ENCODE measurements around the gene SLC43A3.
A peak's percentile ranks its signal among the peaks of the same experiment; 100 is the strongest.

Gene SLC43A3

DNA sequence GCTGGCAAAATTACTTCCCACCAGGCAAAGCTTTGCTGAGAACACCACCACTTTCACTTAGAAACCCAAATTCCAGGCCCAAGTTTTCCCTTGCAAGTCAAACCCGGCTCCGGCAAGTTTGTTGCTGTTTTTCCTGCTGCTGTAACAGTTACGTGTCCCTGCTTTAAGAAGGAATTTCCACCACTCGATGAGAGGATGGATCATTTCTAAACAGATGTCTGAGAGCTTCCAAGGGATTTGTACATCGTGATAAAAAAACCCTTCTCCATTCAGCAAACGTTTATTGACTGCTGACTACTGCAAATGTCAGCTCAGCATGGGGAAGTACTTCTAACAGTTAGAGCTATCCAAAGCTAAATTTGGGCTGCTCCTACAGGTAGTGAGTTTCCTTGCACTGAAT, 69.1 kb downstream of the SLC43A3 start:
- DNase-seq (ENCODE audit: low read depth), result peak; percentile 50

DNA sequence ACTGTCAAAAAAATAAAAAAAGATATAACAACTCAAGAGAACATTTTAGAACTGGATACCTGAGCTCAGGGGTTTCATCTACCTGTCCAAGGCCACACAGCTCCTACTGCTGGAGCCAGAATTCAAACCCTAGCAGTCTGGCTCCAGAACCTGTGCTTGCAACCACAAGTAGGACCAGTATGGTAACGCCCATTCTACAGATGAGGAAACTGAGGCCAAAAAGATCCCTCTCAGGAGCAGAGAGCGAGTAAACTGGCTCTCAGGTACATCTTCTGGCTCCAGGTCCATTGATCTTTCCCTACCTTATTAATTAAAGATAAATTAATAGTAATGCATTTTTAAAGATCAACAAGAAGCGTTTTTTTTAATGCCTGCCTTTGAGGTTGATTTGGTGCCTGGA, 69.6 kb downstream of the SLC43A3 start:
- DNase-seq (ENCODE audit: low read depth), result no peak
